Liver (tissue), 9 donors: ENCODE data around the gene CCNO. TPM values are rescaled to one million over a fixed set of nuclear protein-coding genes. Genes with fewer than 3 reads are reported as not detected.

ENCODE experiments used
- DNase-seq: peaks from one replicate; pipeline ENCODE4 v3.0.0-alpha.2; 2017; ENCODE audit warnings: low spot score
- H3K27ac ChIP-seq, 2 donors: one replicate each; pipeline ENCODE4 v1.7.0; 2013; ENCODE audit warnings: inconsistent platforms in 2 of 2, low read length in 2 of 2, control low read depth in 1 of 2, low read depth in 1 of 2, mild to moderate bottlenecking in 1 of 2
- H3K27me3 ChIP-seq, 4 donors: one replicate each; pipeline versions ENCODE4 v1.6.1 to v1.7.0; 2013; ENCODE audit warnings: low read length in 3 of 4, inconsistent platforms in 1 of 4, mild to moderate bottlenecking in 1 of 4, moderate library complexity in 1 of 4; ENCODE audit not compliant: control insufficient read depth in 4 of 4, insufficient read depth in 4 of 4
- H3K36me3 ChIP-seq, 4 donors: one replicate each; pipeline versions ENCODE4 v1.6.1 to v1.7.0; 2013; ENCODE audit warnings: low read length in 3 of 4, mild to moderate bottlenecking in 3 of 4, low read depth in 1 of 4, moderate library complexity in 1 of 4; ENCODE audit not compliant: control insufficient read depth in 4 of 4, insufficient read depth in 3 of 4
- H3K4me1 ChIP-seq, 4 donors: one replicate each; pipeline versions ENCODE4 v1.6.1 to v1.7.0; 2013; ENCODE audit warnings: low read length in 3 of 4, mild to moderate bottlenecking in 3 of 4, moderate library complexity in 1 of 4; ENCODE audit not compliant: control insufficient read depth in 4 of 4, insufficient read depth in 4 of 4
- H3K4me3 ChIP-seq, 3 donors: one replicate each; pipeline versions ENCODE4 v1.6.1 to v1.7.0; 2013; ENCODE audit warnings: low read length in 3 of 3, control low read depth in 1 of 3, low read depth in 1 of 3, mild to moderate bottlenecking in 1 of 3
- H3K9ac ChIP-seq, 2 donors: one replicate each; pipeline ENCODE4 v1.7.0; 2013; ENCODE audit warnings: low read length in 2 of 2, mild to moderate bottlenecking in 2 of 2, moderate library complexity in 2 of 2, control low read depth in 1 of 2, low read depth in 1 of 2
- H3K9me3 ChIP-seq, 4 donors: one replicate each; pipeline versions ENCODE4 v1.6.1 to v1.7.0; 2013; ENCODE audit warnings: low read length in 3 of 4; ENCODE audit not compliant: control insufficient read depth in 4 of 4
- FOXA1 ChIP-seq: IDR thresholded peaks from 2 replicates; pipeline ENCODE4 v1.6.1; 2016; ENCODE audit warnings: antibody characterized with exemption
- FOXA2 ChIP-seq: IDR thresholded peaks from 2 replicates; pipeline ENCODE4 v1.6.1; 2016; ENCODE audit warnings: antibody characterized with exemption
- GABPA ChIP-seq, 2 donors: IDR thresholded peaks in 1 of 2; conservative IDR thresholded peaks in 1 of 2; 2 replicates each; pipeline ENCODE4 v1.6.1; 2016; ENCODE audit warnings: antibody characterized with exemption in 2 of 2, mild to moderate bottlenecking in 1 of 2, moderate library complexity in 1 of 2
- HNF4A ChIP-seq, 2 donors: conservative IDR thresholded peaks; 2 replicates each; pipeline ENCODE4 v1.6.1; 2016; ENCODE audit warnings: antibody characterized with exemption in 2 of 2, mild to moderate bottlenecking in 2 of 2
- HNF4G ChIP-seq: IDR thresholded peaks from 2 replicates; pipeline ENCODE4 v1.6.1; 2016; ENCODE audit warnings: antibody characterized with exemption
- JUND ChIP-seq, 2 donors: IDR thresholded peaks; 2 replicates each; pipeline ENCODE4 v1.6.1; 2016; ENCODE audit warnings: antibody characterized with exemption in 2 of 2
- NR2F2 ChIP-seq: IDR thresholded peaks from 2 replicates; pipeline ENCODE4 v1.6.1; 2016; ENCODE audit warnings: antibody characterized with exemption
- SP1 ChIP-seq: IDR thresholded peaks from 2 replicates; pipeline ENCODE4 v1.6.1; 2018; ENCODE audit warnings: antibody characterized with exemption, mild to moderate bottlenecking
- TAF1 ChIP-seq: conservative IDR thresholded peaks from 2 replicates; pipeline ENCODE4 v1.6.1; 2016; ENCODE audit warnings: antibody characterized with exemption, mild to moderate bottlenecking
- WGBS: extraction: QIAGEN DNeasy Blood & Tissue Kit; methylation state at CpG from one replicate; pipeline ENCODE4 v1.1.7; 2013; 5-methylcytosine and 5-hydroxymethylcytosine counted together
- polyA plus RNA-seq, 2 donors: library from polyadenylated mRNA; stranded (reverse) in 1 of 2; unstranded in 1 of 2; fragments of 200-250 nt in 1 of 2; fragments of >200 nt in 1 of 2; fragmentation: Nextera tagmentation in 1 of 2; extraction: Ambion mirVana in 1 of 2; gene quantifications; one replicate each; pipeline versions ENCODE4 v1.2.1 to v1.2.3, GENCODE V29; 2013 to 2015
- total RNA-seq, 2 donors: library from RNA; depleted of rRNA; stranded (reverse); fragments of >200 nt; gene quantifications; one replicate each; pipeline ENCODE4 v1.2.3, GENCODE V29; 2014
- TF ChIP-seq, protein P1 (sequence below): IDR thresholded peaks from 2 replicates; pipeline ENCODE4 v1.6.1; 2016; ENCODE audit warnings: antibody characterized with exemption, mild to moderate bottlenecking
- TF ChIP-seq, protein P2 (sequence below): IDR thresholded peaks from 2 replicates; pipeline ENCODE4 v1.6.1; 2016; ENCODE audit warnings: antibody characterized with exemption
- TF ChIP-seq, protein P3 (sequence below): fragments of 150-350 bp; IDR thresholded peaks from 2 replicates; pipeline ENCODE4 v1.5.1; 2017; ENCODE audit warnings: improper control_type of control experiment, low read depth, low read length; ENCODE audit not compliant: missing input control
- TF ChIP-seq, protein P4 (sequence below): IDR thresholded peaks from 2 replicates; pipeline ENCODE4 v1.6.1; 2016; ENCODE audit warnings: antibody characterized with exemption
- TF ChIP-seq, protein P5 (sequence below): IDR thresholded peaks from 2 replicates; pipeline ENCODE4 v1.6.1; 2016; ENCODE audit warnings: antibody characterized with exemption
- donor health status: healthy.
- donor health status: healthy.
- donor health status: healthy.
- donor health status: healthy.
- donor health status: healthy.

The CCNO gene
- total and polyA plus RNA-seq, 4 donors, result 0.23 TPM; not detected in 3

DNA sequence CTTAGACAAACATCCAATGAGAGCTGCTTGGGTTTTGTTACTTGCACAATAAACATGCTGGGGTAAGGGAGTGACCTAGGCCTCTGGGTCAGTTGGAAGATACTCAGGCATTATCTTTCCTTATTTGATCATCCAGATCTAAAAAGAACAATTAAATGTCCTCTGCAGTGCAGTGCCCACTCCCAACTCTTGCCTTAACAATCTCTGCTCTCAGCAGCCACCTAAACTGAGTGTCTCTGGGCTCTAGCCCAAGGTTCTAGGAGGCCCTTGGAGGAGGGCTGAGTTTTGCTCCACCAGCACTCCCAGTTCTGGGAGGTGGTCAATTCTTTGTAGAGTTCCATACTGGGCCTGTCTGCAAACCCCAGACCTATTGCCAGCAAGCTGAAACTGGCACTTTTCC lies 8.1 kb downstream of the CCNO start:
- Histone ChIP-seq H3K9me3 (peaks cover 0 to 10% (median 0%) of the 10 kb centered on the region in 4 donors), H3K27ac (no peak overlapping the region), H3K9ac (no peak overlapping the region), H3K27me3 (peaks cover 2 to 38% (median 15%) of the 10 kb centered on the region in 4 donors), H3K4me1 (peaks cover 6 to 26% (median 11%) of the 10 kb centered on the region in 4 donors), H3K4me3 (no peak overlapping the region), H3K36me3 (no peaks in the 10 kb centered on the region)
- TF ChIP-seq, protein P1, sequence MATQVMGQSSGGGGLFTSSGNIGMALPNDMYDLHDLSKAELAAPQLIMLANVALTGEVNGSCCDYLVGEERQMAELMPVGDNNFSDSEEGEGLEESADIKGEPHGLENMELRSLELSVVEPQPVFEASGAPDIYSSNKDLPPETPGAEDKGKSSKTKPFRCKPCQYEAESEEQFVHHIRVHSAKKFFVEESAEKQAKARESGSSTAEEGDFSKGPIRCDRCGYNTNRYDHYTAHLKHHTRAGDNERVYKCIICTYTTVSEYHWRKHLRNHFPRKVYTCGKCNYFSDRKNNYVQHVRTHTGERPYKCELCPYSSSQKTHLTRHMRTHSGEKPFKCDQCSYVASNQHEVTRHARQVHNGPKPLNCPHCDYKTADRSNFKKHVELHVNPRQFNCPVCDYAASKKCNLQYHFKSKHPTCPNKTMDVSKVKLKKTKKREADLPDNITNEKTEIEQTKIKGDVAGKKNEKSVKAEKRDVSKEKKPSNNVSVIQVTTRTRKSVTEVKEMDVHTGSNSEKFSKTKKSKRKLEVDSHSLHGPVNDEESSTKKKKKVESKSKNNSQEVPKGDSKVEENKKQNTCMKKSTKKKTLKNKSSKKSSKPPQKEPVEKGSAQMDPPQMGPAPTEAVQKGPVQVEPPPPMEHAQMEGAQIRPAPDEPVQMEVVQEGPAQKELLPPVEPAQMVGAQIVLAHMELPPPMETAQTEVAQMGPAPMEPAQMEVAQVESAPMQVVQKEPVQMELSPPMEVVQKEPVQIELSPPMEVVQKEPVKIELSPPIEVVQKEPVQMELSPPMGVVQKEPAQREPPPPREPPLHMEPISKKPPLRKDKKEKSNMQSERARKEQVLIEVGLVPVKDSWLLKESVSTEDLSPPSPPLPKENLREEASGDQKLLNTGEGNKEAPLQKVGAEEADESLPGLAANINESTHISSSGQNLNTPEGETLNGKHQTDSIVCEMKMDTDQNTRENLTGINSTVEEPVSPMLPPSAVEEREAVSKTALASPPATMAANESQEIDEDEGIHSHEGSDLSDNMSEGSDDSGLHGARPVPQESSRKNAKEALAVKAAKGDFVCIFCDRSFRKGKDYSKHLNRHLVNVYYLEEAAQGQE, result no peak
- TF ChIP-seq FOXA1 (no peak), HNF4A (conservative IDR thresholded peaks at IDR 0.05) (no peak), HNF4G (no peak), NR2F2 (no peak), SP1 (no peak), GABPA (IDR thresholded peaks at IDR 0.05 in 1 of 2, conservative IDR thresholded peaks at IDR 0.05 in 1 of 2) (no peak), JUND (IDR thresholded peaks at IDR 0.05) (no peak), FOXA2 (no peak)
- TF ChIP-seq, protein P2, sequence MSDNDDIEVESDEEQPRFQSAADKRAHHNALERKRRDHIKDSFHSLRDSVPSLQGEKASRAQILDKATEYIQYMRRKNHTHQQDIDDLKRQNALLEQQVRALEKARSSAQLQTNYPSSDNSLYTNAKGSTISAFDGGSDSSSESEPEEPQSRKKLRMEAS, result no peak
- TF ChIP-seq, protein P3, sequence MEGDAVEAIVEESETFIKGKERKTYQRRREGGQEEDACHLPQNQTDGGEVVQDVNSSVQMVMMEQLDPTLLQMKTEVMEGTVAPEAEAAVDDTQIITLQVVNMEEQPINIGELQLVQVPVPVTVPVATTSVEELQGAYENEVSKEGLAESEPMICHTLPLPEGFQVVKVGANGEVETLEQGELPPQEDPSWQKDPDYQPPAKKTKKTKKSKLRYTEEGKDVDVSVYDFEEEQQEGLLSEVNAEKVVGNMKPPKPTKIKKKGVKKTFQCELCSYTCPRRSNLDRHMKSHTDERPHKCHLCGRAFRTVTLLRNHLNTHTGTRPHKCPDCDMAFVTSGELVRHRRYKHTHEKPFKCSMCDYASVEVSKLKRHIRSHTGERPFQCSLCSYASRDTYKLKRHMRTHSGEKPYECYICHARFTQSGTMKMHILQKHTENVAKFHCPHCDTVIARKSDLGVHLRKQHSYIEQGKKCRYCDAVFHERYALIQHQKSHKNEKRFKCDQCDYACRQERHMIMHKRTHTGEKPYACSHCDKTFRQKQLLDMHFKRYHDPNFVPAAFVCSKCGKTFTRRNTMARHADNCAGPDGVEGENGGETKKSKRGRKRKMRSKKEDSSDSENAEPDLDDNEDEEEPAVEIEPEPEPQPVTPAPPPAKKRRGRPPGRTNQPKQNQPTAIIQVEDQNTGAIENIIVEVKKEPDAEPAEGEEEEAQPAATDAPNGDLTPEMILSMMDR, result no peak
- TF ChIP-seq, protein P4, sequence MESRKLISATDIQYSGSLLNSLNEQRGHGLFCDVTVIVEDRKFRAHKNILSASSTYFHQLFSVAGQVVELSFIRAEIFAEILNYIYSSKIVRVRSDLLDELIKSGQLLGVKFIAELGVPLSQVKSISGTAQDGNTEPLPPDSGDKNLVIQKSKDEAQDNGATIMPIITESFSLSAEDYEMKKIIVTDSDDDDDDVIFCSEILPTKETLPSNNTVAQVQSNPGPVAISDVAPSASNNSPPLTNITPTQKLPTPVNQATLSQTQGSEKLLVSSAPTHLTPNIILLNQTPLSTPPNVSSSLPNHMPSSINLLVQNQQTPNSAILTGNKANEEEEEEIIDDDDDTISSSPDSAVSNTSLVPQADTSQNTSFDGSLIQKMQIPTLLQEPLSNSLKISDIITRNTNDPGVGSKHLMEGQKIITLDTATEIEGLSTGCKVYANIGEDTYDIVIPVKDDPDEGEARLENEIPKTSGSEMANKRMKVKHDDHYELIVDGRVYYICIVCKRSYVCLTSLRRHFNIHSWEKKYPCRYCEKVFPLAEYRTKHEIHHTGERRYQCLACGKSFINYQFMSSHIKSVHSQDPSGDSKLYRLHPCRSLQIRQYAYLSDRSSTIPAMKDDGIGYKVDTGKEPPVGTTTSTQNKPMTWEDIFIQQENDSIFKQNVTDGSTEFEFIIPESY, result no peak
- TF ChIP-seq, protein P5, sequence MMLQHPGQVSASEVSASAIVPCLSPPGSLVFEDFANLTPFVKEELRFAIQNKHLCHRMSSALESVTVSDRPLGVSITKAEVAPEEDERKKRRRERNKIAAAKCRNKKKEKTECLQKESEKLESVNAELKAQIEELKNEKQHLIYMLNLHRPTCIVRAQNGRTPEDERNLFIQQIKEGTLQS, result no peak
- DNase-seq, result no peak

DNA sequence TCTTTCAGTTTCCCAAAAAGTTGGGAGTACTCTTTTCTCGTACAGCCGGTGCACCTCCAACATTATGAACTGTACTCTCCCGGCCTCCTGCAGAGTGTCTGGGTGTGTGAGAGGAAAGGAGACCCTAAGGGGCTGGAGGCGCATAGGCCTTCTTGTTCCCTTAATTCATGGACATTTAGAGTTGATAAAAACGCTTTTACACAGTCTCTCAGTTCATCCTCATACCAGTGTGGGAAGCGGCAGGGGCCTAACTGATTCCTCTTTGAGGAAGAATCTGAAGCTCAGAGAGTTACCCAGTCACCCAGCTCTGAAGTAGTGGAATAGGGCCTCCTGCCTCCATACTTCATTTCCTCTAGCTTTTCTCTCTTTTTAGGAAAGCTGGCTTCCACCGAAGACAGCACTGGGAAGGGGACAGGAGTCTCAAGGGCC lies 9.6 kb downstream of the CCNO start:
- Histone ChIP-seq H3K36me3 (no peaks in the 10 kb centered on the region), H3K27ac (no peak overlapping the region), H3K27me3 (peaks cover 2 to 33% (median 15%) of the 10 kb centered on the region in 4 donors), H3K9ac (no peak overlapping the region), H3K4me1 (peaks cover 6 to 26% (median 11%) of the 10 kb centered on the region in 4 donors), H3K9me3 (peaks cover 0 to 10% (median 0%) of the 10 kb centered on the region in 4 donors), H3K4me3 (no peak overlapping the region)
- WGBS, result 50% methylated on average over 7 of the region's 7 CpGs
- DNase-seq, result no peak
- TF ChIP-seq, protein P5, result no peak
- TF ChIP-seq, protein P4, result no peak
- TF ChIP-seq, protein P2, result no peak
- TF ChIP-seq JUND (IDR thresholded peaks at IDR 0.05) (no peak), GABPA (IDR thresholded peaks at IDR 0.05 in 1 of 2, conservative IDR thresholded peaks at IDR 0.05 in 1 of 2) (no peak), TAF1 (no peak), SP1 (no peak), HNF4G (no peak)
- TF ChIP-seq, protein P3, result no peak
